Measurements from ENCODE around the gene CHD6. TPM values are rescaled to one million over a fixed set of nuclear protein-coding genes. Genes with fewer than 3 reads are reported as not detected.
A peak's percentile ranks its signal among the peaks of the same experiment; 100 is the strongest.

Gene CHD6
- total RNA-seq, 2 experiments from 2014 or later, result 114 to 126 TPM

- no peak for DNase-seq
- Mint-ChIP-seq H3K9me3 (no peaks in the 10 kb centered on the region), H3K4me1 (ENCODE audit: low read depth) (no peaks in the 10 kb centered on the region), H3K4me3 (no peak overlapping the region), H3K27me3 (peaks cover 14% of the 10 kb centered on the region), H3K36me3 (ENCODE audit: low read depth) (no peaks in the 10 kb centered on the region), H3K27ac (no peak overlapping the region)
- intact Hi-C loops (cut with DNase I, micrococcal nuclease), result no loop called here
- ChIA-PET CTCF (interaction anchor here (1.5 kb wide), 1 partner anchor 15 kb away, joined by 4 read pairs; no protein-coding TSS in a partner anchor), POLR2A (no interaction called here)
- H3K27me3 ChIP-seq (ENCODE audit: control insufficient read depth in 1 of 2, insufficient read depth in 2 of 2, low read length in 2 of 2), result peaks cover 3 to 5% of the 10 kb centered on the region in 2 experiments
- no peak for ATAC-seq (ENCODE audit: poor library complexity)
- H3K4me1 ChIP-seq (ENCODE audit: insufficient read depth, low read length), result no peaks in the 10 kb centered on the region
- H3K36me3 ChIP-seq (ENCODE audit: insufficient read depth, low read length), result no peaks in the 10 kb centered on the region
- no peak overlapping the region for H3K27ac ChIP-seq (ENCODE audit: low read depth in 1 of 2, low read length in 2 of 2)
- H3K4me3 ChIP-seq (ENCODE audit: low read length), result no peak overlapping the region
- TF ChIP-seq, protein P1, sequence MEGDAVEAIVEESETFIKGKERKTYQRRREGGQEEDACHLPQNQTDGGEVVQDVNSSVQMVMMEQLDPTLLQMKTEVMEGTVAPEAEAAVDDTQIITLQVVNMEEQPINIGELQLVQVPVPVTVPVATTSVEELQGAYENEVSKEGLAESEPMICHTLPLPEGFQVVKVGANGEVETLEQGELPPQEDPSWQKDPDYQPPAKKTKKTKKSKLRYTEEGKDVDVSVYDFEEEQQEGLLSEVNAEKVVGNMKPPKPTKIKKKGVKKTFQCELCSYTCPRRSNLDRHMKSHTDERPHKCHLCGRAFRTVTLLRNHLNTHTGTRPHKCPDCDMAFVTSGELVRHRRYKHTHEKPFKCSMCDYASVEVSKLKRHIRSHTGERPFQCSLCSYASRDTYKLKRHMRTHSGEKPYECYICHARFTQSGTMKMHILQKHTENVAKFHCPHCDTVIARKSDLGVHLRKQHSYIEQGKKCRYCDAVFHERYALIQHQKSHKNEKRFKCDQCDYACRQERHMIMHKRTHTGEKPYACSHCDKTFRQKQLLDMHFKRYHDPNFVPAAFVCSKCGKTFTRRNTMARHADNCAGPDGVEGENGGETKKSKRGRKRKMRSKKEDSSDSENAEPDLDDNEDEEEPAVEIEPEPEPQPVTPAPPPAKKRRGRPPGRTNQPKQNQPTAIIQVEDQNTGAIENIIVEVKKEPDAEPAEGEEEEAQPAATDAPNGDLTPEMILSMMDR (IDR thresholded peaks at IDR 0.05), result no peak
- H3K9me3 ChIP-seq (ENCODE audit: control insufficient read depth in 1 of 2, insufficient read depth in 1 of 2, low read length in 2 of 2), result no peaks in the 10 kb centered on the region
Observed at GRCh38 chr20:41635158-41635557, 17.0 kb upstream of the CHD6 start.

GRCh38 chr20:41632896-41633295, 14.7 kb upstream of the CHD6 start:
- H3K36me3 Mint-ChIP-seq (ENCODE audit: low read depth), result no peaks in the 10 kb centered on the region
- H3K9me3 Mint-ChIP-seq, result no peaks in the 10 kb centered on the region
- H3K27me3 ChIP-seq (ENCODE audit: control insufficient read depth in 1 of 2, insufficient read depth in 2 of 2, low read length in 2 of 2), result peaks cover 0 to 3% of the 10 kb centered on the region in 2 experiments
- DNase-seq, result peak in 3 of 14 experiments; percentile 21 to 72 (median 61)
- intact Hi-C loops (cut with DNase I, micrococcal nuclease), result no loop called here
- no peak overlapping the region for H3K4me3 ChIP-seq (ENCODE audit: low read length)
- H3K27me3 Mint-ChIP-seq, result peaks cover 4% of the 10 kb centered on the region
- H3K36me3 ChIP-seq (ENCODE audit: insufficient read depth, low read length), result no peaks in the 10 kb centered on the region
- no peaks in the 10 kb centered on the region for H3K9me3 ChIP-seq (ENCODE audit: control insufficient read depth in 1 of 2, insufficient read depth in 1 of 2, low read length in 2 of 2)
- no peak overlapping the region for H3K4me3 Mint-ChIP-seq
- POLR2A ChIA-PET, result no interaction called here
- H3K27ac Mint-ChIP-seq, result no peak overlapping the region
- no peak overlapping the region for H3K27ac ChIP-seq (ENCODE audit: low read depth in 1 of 2, low read length in 2 of 2)
- no peak for ATAC-seq (ENCODE audit: poor library complexity)
- H3K4me1 ChIP-seq (ENCODE audit: insufficient read depth, low read length), result no peaks in the 10 kb centered on the region
- H3K4me1 Mint-ChIP-seq (ENCODE audit: low read depth), result no peaks in the 10 kb centered on the region
- TF ChIP-seq, protein P1 (IDR thresholded peaks at IDR 0.05), result no peak
- CTCF ChIA-PET, result no interaction called here

GRCh38 chr20:41631826-41632225, 13.6 kb upstream of the CHD6 start:
- no peak overlapping the region for H3K4me3 Mint-ChIP-seq
- intact Hi-C loops (cut with DNase I, micrococcal nuclease), result no loop called here
- H3K27me3 Mint-ChIP-seq, result peaks cover 4% of the 10 kb centered on the region
- H3K4me1 Mint-ChIP-seq (ENCODE audit: low read depth), result no peaks in the 10 kb centered on the region
- H3K36me3 Mint-ChIP-seq (ENCODE audit: low read depth), result no peaks in the 10 kb centered on the region
- ChIA-PET CTCF (no interaction called here), POLR2A (no interaction called here)
- no peaks in the 10 kb centered on the region for H3K9me3 ChIP-seq (ENCODE audit: control insufficient read depth in 1 of 2, insufficient read depth in 1 of 2, low read length in 2 of 2)
- no peak overlapping the region for H3K4me3 ChIP-seq (ENCODE audit: low read length)
- no peaks in the 10 kb centered on the region for H3K4me1 ChIP-seq (ENCODE audit: insufficient read depth, low read length)
- TF ChIP-seq, protein P1 (IDR thresholded peaks at IDR 0.05), result no peak
- peaks cover 0 to 3% of the 10 kb centered on the region in 2 experiments for H3K27me3 ChIP-seq (ENCODE audit: control insufficient read depth in 1 of 2, insufficient read depth in 2 of 2, low read length in 2 of 2)
- no peak overlapping the region for H3K27ac ChIP-seq (ENCODE audit: low read depth in 1 of 2, low read length in 2 of 2)
- ATAC-seq (ENCODE audit: poor library complexity), result no peak
- H3K36me3 ChIP-seq (ENCODE audit: insufficient read depth, low read length), result no peaks in the 10 kb centered on the region
- no peak overlapping the region for H3K27ac Mint-ChIP-seq
- peak in 2 of 14 experiments; percentile 21 to 45 for DNase-seq
- H3K9me3 Mint-ChIP-seq, result no peaks in the 10 kb centered on the region
